Ovary (tissue), 3 donors: ENCODE data around the gene MLNR.

Experiments
- POLR2A ChIP-seq: fragments of 450-650 bp; IDR thresholded peaks from one replicate; pipeline ENCODE4 v1.6.1; 2017; ENCODE audit warnings: antibody characterized with exemption, mild to moderate bottlenecking, moderate library complexity
- TF ChIP-seq, protein P1 (sequence below), 3 donors: fragments of 450-650 bp in 2 of 3; fragments of 200-600 bp in 1 of 3; IDR thresholded peaks; one replicate each; pipeline versions ENCODE4 v1.5.1 to v1.8.0; 2016 to 2022; ENCODE audit warnings: antibody characterized with exemption in 3 of 3, mild to moderate bottlenecking in 1 of 3
- donor health status: DM: no; HTN: no; CAD: no.

DNA sequence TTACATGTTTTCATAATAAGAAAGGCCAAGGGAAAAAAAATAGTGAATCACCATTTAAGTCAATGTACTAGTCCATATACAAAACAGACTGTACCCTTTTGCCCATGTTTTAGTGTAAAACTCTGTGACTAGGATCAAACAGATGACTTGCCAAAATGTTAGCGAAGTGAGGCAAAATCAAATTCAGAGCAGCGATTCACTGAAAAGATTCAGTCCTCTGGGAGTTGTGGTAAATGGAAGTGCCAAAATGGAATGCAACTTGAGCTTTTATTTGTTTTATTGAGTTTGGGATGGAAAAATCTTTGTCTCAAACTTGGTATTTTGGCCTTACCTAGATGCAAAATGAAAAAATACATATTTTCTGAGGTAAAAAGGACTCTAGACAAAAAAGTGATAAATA lies 36.7 kb downstream of the MLNR start:
- TF ChIP-seq, protein P1, sequence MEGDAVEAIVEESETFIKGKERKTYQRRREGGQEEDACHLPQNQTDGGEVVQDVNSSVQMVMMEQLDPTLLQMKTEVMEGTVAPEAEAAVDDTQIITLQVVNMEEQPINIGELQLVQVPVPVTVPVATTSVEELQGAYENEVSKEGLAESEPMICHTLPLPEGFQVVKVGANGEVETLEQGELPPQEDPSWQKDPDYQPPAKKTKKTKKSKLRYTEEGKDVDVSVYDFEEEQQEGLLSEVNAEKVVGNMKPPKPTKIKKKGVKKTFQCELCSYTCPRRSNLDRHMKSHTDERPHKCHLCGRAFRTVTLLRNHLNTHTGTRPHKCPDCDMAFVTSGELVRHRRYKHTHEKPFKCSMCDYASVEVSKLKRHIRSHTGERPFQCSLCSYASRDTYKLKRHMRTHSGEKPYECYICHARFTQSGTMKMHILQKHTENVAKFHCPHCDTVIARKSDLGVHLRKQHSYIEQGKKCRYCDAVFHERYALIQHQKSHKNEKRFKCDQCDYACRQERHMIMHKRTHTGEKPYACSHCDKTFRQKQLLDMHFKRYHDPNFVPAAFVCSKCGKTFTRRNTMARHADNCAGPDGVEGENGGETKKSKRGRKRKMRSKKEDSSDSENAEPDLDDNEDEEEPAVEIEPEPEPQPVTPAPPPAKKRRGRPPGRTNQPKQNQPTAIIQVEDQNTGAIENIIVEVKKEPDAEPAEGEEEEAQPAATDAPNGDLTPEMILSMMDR (IDR thresholded peaks at IDR 0.05): no peak
- no peak for TF ChIP-seq POLR2A
